K562 (cell line): ENCODE measurements around the gene KCTD13. TPM values are rescaled to one million over a fixed set of nuclear protein-coding genes. Genes with fewer than 3 reads are reported as not detected.

Experiments
- ARID1B ChIP-seq: fragments of 450-650 bp; IDR thresholded peaks from 2 replicates; pipeline ENCODE4 v1.6.1; 2016; ENCODE audit warnings: antibody characterized with exemption, mild to moderate bottlenecking, inconsistent platforms
- CBFA2T2 ChIP-seq: fragments of 450-650 bp; conservative IDR thresholded peaks from 2 replicates; pipeline ENCODE4 v1.6.1; 2017; ENCODE audit warnings: mild to moderate bottlenecking
- CC2D1A ChIP-seq: fragments of 450-650 bp; IDR thresholded peaks from 2 replicates; pipeline ENCODE4 v1.6.1; 2017; ENCODE audit warnings: mild to moderate bottlenecking
- CHAMP1 ChIP-seq: fragments of 450-650 bp; IDR thresholded peaks from 2 replicates; pipeline ENCODE4 v1.6.1; 2016; ENCODE audit warnings: mild to moderate bottlenecking
- CREM ChIP-seq: IDR thresholded peaks from 2 replicates; pipeline ENCODE4 v1.6.1; 2014; ENCODE audit warnings: antibody characterized with exemption, low read depth
- DPF2 ChIP-seq: fragments of 450-650 bp; IDR thresholded peaks from 2 replicates; pipeline ENCODE4 v1.6.1; 2016
- JUND ChIP-seq, 2 experiments: IDR thresholded peaks; 2 replicates in 1 of 2; 3 replicates in 1 of 2; pipeline ENCODE4 v1.6.1; 2011; ENCODE audit warnings: borderline replicate concordance in 2 of 2, low read depth in 2 of 2, low read length in 2 of 2, improper control_type of control experiment in 1 of 2, missing biosample characterization in 1 of 2, missing genetic modification characterization in 1 of 2, missing genetic modification reagents in 1 of 2
- MITF ChIP-seq: IDR thresholded peaks from 2 replicates; pipeline ENCODE4 v1.6.1; 2014; ENCODE audit warnings: antibody characterized with exemption
- MTA2 ChIP-seq: fragments of 450-650 bp; IDR thresholded peaks from 2 replicates; pipeline ENCODE4 v1.6.1; 2016; ENCODE audit warnings: low read depth
- NCOA6 ChIP-seq: fragments of 450-650 bp; IDR thresholded peaks from 2 replicates; pipeline ENCODE4 v1.6.1; 2017; ENCODE audit warnings: mild to moderate bottlenecking
- RBM15 ChIP-seq: fragments of 200-400 bp; formaldehyde crosslinking; IDR thresholded peaks from 2 replicates; pipeline ENCODE4 v1.6.1; 2018; ENCODE audit warnings: mild to moderate bottlenecking, low read length, moderate library complexity; ENCODE audit not compliant: insufficient read depth
- RCOR1 ChIP-seq, 2 experiments: IDR thresholded peaks; 2 replicates each; pipeline ENCODE4 v1.6.1; 2012; ENCODE audit warnings: low read depth in 2 of 2, low read length in 2 of 2, borderline replicate concordance in 1 of 2, improper control_type of control experiment in 1 of 2
- SMARCE1 ChIP-seq: fragments of 450-650 bp; IDR thresholded peaks from 2 replicates; pipeline ENCODE4 v1.7.1; 2016; ENCODE audit warnings: mild to moderate bottlenecking
- STAT5A ChIP-seq: IDR thresholded peaks from 2 replicates; pipeline ENCODE4 v1.6.1; 2012; ENCODE audit warnings: low read length, inconsistent platforms, borderline replicate concordance
- ZC3H11A ChIP-seq: IDR thresholded peaks from 2 replicates; pipeline ENCODE4 v1.6.1; 2012; ENCODE audit warnings: low read depth, low read length, improper control_type of control experiment
- ZNF133 ChIP-seq: fragments of 250-450 bp; sonication (Bioruptor Pico); IDR thresholded peaks from 2 replicates; pipeline ENCODE4 v1.4.0; 2020; ENCODE audit warnings: mild to moderate bottlenecking
- ZNF584 ChIP-seq: fragments of 200-800 bp; sonication (Bioruptor generic); IDR thresholded peaks from 2 replicates; pipeline ENCODE4 v1.6.1; 2016; ENCODE audit warnings: low read depth, mild to moderate bottlenecking, missing genetic modification characterization, missing compliant biosample characterization
- polyA plus RNA-seq, 8 experiments: library from polyadenylated mRNA; depleted of rRNA in 4 of 8; stranded (reverse) in 5 of 8; unstranded in 3 of 8; fragments of >200 nt; fragmentation: Nextera tagmentation in 2 of 8; fragmentation: Illumina TruSeq in 1 of 8; extraction: Ambion mirVana in 2 of 8; extraction: Trizol in 1 of 8; gene quantifications; 2 replicates each; pipeline versions ENCODE4 v1.2.1 to v1.2.3, GENCODE V29; 2011 to 2014; ENCODE audit warnings: inconsistent platforms in 1 of 8, missing spikeins in 1 of 8
- total RNA-seq, 7 experiments: library from RNA; depleted of rRNA in 6 of 7; stranded (reverse); fragments of >200 nt in 6 of 7; fragmentation: Illumina TruSeq in 2 of 7; extraction: Trizol in 2 of 7; gene quantifications; 2 replicates each; pipeline versions ENCODE4 v1.2.1 to v1.2.3, GENCODE V29; 2011 to 2021; ENCODE audit warnings: low replicate concordance in 1 of 7
- TF ChIP-seq, protein P1 (sequence below): fragments of 250-450 bp; sonication (Bioruptor Pico); IDR thresholded peaks from 2 replicates; pipeline ENCODE4 v1.4.0; 2020; ENCODE audit warnings: mild to moderate bottlenecking, moderate library complexity
- TF ChIP-seq, protein P2 (sequence below): fragments of 250-450 bp; sonication (Bioruptor Pico); IDR thresholded peaks from 2 replicates; pipeline ENCODE4 v1.5.0; 2021
- TF ChIP-seq, protein P3 (sequence below): fragments of 250-450 bp; sonication (Bioruptor Pico); IDR thresholded peaks from 2 replicates; pipeline ENCODE4 v1.8.0; 2022; ENCODE audit warnings: moderate library complexity, mild to moderate bottlenecking, inconsistent platforms

Gene KCTD13
- total and polyA plus RNA-seq, 9 of the 15 experiments (the other 6 are each of a cell fraction or from before 2014, with no cell fraction given): 1.0 to 20.6 (median 9.8) TPM

DNA sequence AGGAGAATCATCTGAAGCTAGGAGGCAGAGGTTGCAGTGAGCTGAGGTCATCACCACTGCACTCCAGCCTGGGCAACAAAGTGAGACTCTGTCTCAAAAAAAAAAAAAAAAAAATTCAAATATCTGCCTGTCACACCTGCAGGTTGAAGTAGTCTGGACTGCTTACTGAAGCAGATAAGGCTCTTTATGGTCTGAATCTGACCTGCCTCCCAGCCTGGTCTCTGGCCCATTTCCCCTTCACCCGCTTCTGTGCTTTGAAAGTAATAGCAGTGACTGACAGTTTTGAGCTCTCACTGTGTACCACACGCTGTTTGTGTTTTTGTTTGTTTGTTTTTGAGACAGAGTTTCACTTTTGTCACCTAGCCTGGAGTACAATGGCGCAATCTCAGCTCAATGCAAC is 32.5 kb downstream of the KCTD13 start (continued):
- TF ChIP-seq SMARCE1: peak; percentile 41; the same call in 1 of the 2 replicates
- peak; percentile 85 for TF ChIP-seq MTA2
- no peak; the same call in 1 of the 2 replicates for TF ChIP-seq JUND (IDR thresholded peaks at IDR 0.05; ENCODE audit: borderline replicate concordance, low read depth, low read length)
- peak; percentile 25; the same call in 1 of the 3 replicates for TF ChIP-seq JUND (tag; IDR thresholded peaks at IDR 0.05; ENCODE audit: borderline replicate concordance, low read depth, low read length)
- peak; percentile 60; the same call in 1 of the 2 replicates for TF ChIP-seq STAT5A
- TF ChIP-seq, protein P1, sequence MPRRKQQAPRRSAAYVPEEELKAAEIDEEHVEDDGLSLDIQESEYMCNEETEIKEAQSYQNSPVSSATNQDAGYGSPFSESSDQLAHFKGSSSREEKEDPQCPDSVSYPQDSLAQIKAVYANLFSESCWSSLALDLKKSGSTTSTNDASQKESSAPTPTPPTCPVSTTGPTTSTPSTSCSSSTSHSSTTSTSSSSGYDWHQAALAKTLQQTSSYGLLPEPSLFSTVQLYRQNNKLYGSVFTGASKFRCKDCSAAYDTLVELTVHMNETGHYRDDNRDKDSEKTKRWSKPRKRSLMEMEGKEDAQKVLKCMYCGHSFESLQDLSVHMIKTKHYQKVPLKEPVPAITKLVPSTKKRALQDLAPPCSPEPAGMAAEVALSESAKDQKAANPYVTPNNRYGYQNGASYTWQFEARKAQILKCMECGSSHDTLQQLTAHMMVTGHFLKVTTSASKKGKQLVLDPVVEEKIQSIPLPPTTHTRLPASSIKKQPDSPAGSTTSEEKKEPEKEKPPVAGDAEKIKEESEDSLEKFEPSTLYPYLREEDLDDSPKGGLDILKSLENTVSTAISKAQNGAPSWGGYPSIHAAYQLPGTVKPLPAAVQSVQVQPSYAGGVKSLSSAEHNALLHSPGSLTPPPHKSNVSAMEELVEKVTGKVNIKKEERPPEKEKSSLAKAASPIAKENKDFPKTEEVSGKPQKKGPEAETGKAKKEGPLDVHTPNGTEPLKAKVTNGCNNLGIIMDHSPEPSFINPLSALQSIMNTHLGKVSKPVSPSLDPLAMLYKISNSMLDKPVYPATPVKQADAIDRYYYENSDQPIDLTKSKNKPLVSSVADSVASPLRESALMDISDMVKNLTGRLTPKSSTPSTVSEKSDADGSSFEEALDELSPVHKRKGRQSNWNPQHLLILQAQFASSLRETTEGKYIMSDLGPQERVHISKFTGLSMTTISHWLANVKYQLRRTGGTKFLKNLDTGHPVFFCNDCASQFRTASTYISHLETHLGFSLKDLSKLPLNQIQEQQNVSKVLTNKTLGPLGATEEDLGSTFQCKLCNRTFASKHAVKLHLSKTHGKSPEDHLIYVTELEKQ (CRISPR knock-in tag): no peak
- no peak for TF ChIP-seq NCOA6
- TF ChIP-seq, protein P2, sequence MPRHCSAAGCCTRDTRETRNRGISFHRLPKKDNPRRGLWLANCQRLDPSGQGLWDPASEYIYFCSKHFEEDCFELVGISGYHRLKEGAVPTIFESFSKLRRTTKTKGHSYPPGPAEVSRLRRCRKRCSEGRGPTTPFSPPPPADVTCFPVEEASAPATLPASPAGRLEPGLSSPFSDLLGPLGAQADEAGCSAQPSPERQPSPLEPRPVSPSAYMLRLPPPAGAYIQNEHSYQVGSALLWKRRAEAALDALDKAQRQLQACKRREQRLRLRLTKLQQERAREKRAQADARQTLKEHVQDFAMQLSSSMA (CRISPR knock-in tag): no peak
- no peak for TF ChIP-seq ZC3H11A
- 0 out of 2 replicates have a peak, but pooled peaks have one; percentile 14 for TF ChIP-seq CREM
- TF ChIP-seq ARID1B: peak; percentile 93
- TF ChIP-seq MITF: no peak
- no peak for TF ChIP-seq ZNF584 (CRISPR knock-in tag)
- TF ChIP-seq CC2D1A: peak; percentile 42; the same call in 1 of the 2 replicates
- peak; percentile 75 for TF ChIP-seq DPF2
- TF ChIP-seq RCOR1 (IDR thresholded peaks at IDR 0.05; ENCODE audit: borderline replicate concordance in 1 of 2, low read depth in 2 of 2, low read length in 2 of 2): peak in 1 of 2 experiments; percentile 47; a peak in 2 of 4 replicates
- TF ChIP-seq, protein P3, sequence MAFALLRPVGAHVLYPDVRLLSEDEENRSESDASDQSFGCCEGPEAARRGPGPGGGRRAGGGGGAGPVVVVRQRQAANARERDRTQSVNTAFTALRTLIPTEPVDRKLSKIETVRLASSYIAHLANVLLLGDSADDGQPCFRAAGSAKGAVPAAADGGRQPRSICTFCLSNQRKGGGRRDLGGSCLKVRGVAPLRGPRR: no peak
- peak; percentile 87 for TF ChIP-seq CBFA2T2
- no peak for TF ChIP-seq CHAMP1
- no peak for TF ChIP-seq RBM15
- TF ChIP-seq ZNF133 (CRISPR knock-in tag): no peak
